Measurements from ENCODE around the gene BAG5. TPM values are rescaled to one million over a fixed set of nuclear protein-coding genes. Genes with fewer than 3 reads are reported as not detected.

BAG5 gene
- total RNA-seq, 2 donors from 2014 or later: 28.5 to 32.9 TPM

DNA sequence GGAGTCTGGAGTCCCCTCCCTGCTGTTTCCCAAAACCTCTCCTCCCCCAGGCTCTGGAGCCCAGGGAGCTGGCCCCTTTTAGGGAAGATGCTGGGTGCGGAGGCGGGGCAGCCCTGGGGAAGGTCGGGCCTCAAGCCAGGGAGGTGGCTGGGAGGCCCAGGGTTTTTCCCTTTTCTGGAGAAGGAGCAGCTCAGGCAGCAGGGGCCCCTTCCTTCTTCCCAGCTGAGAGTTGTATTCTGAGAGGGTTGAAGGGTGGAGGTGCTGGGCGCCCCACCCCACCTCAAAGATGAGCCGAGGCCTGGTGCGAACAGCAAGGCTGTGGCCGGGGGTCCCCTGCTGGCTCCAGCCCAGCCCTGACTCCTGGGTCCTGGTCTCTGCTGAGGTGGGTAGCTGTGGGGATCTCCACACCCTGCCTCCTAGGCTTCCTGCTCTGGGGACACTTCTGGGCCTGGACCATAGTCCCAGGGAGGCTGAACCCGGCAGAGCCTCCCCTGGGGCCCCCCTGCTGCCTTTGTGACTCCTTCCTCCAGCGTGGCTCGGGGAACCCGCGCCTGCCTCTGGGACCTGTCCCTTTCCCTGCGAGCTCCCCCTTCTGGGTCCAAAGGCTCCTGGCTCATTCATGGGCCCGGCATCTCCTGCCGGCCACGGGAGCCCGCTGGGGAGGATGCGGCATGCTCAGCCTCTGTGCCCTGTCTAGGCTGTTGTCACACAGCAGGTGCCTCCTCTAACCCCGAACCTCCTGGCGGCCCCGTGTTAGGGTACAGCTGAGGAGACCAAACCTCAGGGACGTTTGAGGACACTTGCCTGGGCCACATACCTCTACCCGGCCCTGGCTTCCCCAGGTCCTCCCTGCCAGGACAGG is 29.1 kb downstream of the BAG5 start:
- no peak overlapping the region for H3K27ac Mint-ChIP-seq
- H3K4me1 Mint-ChIP-seq: peaks cover 23% of the 10 kb centered on the region
- H3K36me3 Mint-ChIP-seq (ENCODE audit: low read depth): no peaks in the 10 kb centered on the region
- ATAC-seq (no peak), DNase-seq (no peak)
- no peaks in the 10 kb centered on the region for H3K9me3 ChIP-seq (ENCODE audit: control insufficient read depth, low read length, poor library complexity, severe bottlenecking)
- no peak overlapping the region for H3K4me3 Mint-ChIP-seq
- H3K27me3 Mint-ChIP-seq: no peaks in the 10 kb centered on the region

DNA sequence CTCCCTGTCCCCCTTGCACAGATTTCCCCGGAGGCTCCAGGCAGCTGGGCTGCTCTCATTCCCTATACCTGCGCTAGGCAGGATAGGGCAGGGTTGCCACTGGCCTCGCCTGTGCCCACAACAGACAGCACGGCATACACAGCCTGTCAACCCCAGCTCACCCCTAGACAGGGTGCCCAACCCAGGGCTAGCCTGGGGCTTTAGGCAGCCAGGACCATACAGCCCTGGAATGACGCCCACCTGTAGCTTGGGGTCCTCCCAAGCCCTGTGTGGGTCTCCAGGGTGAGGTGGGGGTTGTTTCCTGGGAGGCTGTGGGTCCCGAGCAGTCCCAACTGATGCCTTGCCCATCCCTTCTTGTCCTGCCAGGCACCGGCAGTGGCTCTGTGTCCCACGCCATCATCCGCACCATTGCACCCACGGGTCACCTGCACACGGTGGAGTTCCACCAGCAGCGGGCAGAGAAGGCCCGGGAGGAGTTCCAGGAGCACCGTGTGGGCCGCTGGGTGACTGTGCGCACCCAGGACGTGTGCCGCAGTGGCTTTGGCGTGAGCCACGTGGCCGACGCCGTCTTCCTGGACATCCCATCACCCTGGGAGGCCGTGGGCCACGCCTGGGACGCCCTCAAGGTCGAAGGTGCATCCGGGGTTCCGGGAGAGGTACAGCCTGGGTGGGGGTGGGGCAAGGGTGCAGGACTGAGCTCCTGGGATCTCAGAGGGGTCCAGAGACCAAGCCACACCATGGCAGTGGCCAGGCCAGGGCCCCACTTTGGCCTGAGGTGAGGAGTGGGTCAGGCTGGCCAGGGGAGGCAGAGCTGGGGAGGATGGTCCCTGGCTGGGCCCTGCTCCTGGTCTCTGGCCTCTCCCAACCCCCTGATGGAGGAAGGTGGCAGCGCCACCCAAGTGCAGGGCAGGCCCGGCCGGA is 30.0 kb downstream of the BAG5 start:
- peak overlapping the region; percentile 58 for H3K4me3 Mint-ChIP-seq
- no peak overlapping the region for H3K27ac Mint-ChIP-seq
- H3K36me3 Mint-ChIP-seq (ENCODE audit: low read depth): no peaks in the 10 kb centered on the region

DNA sequence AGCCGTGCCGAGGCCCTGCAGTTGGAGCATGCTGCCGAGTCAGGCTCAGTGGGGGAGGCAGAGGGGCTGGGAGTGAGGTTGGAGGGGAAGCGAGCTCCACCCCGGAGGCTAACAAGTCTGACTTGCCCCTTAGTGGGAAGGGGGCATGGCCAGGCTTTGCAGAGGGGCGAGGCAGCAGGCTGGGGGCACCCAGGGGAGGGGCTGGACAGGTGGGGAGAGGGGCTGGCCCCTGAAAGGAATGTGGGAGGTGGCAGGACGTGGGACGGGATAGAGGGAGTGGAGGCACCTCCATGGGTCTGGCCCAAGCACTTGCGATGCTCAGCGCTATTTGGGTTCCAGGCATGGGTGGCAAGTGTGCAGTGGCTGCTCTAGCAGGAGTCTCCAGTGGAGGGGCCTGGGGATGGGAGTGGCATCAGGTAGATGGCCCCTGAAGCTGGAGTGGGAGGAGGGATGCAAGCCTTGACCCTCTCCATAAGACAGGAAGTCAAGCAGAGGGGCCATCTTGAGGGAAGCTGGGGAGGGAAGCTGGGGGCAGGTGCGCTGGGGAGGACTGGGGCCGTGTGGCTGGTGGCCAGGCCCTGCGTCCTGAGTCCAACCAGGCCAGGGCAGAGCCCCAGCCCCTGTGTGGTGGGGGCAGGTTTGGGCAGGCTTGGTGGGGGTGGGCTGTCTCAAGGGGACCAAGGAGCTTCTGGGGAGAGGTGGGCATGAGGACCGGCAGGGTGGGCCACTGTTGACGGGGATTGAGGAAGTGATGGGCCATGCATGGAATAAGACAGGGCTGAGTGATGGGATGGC is 30.8 kb downstream of the BAG5 start:
- Mint-ChIP-seq H3K27me3 (no peaks in the 10 kb centered on the region), H3K4me1 (peaks cover 32% of the 10 kb centered on the region), H3K4me3 (peak overlapping the region; percentile 58), H3K36me3 (ENCODE audit: low read depth) (no peaks in the 10 kb centered on the region), H3K27ac (peak overlapping the region; percentile 71)
- H3K9me3 ChIP-seq (ENCODE audit: control insufficient read depth, low read length, poor library complexity, severe bottlenecking): no peaks in the 10 kb centered on the region
- ATAC-seq (no peak), DNase-seq (no peak)

More for the DNA sequence above, 30.0 kb downstream of the BAG5 start:
- DNase-seq: no peak
- H3K4me1 Mint-ChIP-seq: peaks cover 27% of the 10 kb centered on the region
- no peak for ATAC-seq
- no peaks in the 10 kb centered on the region for H3K27me3 Mint-ChIP-seq
- no peaks in the 10 kb centered on the region for H3K9me3 ChIP-seq (ENCODE audit: control insufficient read depth, low read length, poor library complexity, severe bottlenecking)

DNA sequence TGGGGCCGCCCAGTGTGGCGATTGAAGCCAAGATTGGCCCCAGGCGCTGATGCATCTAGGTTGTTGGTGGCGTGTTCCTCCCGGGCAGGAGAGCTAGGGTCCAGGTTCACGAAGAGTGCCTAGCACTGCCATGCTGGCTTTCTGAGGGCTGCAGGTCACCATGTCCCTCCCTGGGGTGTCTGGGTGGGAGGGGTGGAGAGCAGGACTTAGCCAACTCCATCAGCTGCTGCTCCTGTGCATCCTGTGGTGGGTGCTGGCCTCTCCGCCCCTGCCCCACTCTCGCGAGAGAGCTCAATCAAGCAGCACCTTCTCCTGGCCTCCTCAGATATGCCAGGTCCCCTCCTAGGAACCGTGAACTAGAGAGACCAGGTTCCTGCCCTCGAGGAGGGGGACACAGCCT is 31.6 kb downstream of the BAG5 start:
- DNase-seq (no peak), ATAC-seq (no peak)
- Mint-ChIP-seq H3K27ac (peak overlapping the region; percentile 88), H3K27me3 (no peaks in the 10 kb centered on the region), H3K4me1 (peaks cover 34% of the 10 kb centered on the region), H3K4me3 (peak overlapping the region; percentile 28), H3K36me3 (ENCODE audit: low read depth) (no peaks in the 10 kb centered on the region)
- H3K9me3 ChIP-seq (ENCODE audit: control insufficient read depth, low read length, poor library complexity, severe bottlenecking): no peaks in the 10 kb centered on the region

DNA sequence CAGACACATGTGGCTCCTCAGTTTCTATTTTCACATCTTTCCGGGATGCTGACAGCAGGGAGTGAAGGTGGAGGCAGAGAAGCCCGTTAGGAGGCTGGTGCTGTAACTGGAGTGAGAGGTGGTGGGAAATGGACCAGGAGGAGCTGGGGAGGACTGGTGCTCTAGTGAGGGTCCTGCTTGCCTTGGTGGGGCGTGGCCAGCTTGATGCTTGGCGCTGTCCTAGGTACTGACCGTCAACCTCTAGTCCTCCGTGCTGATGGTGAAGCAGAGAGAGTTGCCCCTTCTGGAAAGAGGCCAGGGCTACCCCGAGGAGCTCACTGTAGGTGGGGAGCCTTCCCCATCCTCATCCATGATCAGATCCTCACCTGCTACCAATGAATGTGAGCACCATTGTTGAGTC is 32.1 kb downstream of the BAG5 start:
- Mint-ChIP-seq H3K36me3 (ENCODE audit: low read depth) (no peaks in the 10 kb centered on the region), H3K27ac (peak overlapping the region; percentile 88), H3K4me1 (peaks cover 35% of the 10 kb centered on the region), H3K4me3 (peak overlapping the region; percentile 95), H3K27me3 (no peaks in the 10 kb centered on the region)
- ATAC-seq (no peak), DNase-seq (no peak)
- H3K9me3 ChIP-seq (ENCODE audit: control insufficient read depth, low read length, poor library complexity, severe bottlenecking): no peaks in the 10 kb centered on the region

DNA sequence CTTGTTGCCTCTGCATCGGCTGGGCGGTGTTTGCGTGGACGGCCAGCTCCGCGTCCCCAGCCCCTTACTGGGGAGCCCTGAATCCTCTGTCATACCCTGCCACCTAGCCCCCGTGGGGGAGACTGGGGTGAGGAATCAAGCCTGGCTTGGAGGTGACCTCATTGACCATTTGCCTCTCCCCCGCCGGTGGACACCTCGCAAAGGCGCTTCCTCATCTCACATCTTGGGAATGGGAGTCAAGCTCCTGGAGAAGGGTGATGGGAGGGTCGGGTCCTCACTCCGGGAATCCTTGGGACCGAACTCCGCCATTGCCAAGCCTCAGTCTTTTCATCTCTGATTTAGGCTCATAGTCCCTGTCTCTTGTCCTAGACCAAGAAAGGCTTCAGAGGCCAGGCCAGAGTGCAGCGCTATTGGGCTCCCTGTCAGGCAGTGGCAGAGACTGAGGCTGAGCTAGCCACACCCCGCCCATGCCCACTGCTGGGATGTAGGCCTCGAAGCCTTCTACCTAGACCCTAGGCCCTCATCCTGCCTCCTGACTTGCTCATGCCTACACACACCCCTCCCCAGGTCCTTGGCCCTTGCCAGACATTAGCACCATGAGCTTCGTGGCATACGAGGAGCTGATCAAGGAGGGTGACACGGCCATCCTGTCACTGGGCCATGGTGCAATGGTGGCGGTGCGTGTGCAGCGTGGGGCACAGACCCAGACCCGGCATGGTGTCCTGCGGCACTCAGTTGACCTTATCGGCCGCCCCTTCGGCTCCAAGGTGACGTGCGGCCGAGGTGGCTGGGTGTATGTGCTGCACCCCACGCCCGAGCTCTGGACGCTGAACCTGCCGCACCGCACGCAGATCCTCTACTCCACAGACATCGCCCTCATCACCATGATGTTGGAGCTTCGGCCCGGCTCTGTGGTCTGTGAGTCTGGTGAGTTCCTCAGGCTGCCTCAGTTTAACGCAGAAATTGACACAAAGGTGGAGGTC is 32.8 kb downstream of the BAG5 start:
- Mint-ChIP-seq H3K27me3 (no peaks in the 10 kb centered on the region), H3K27ac (peak overlapping the region; percentile 88), H3K36me3 (ENCODE audit: low read depth) (no peaks in the 10 kb centered on the region), H3K4me1 (peaks cover 35% of the 10 kb centered on the region), H3K4me3 (peak overlapping the region; percentile 95)
- DNase-seq (no peak), ATAC-seq (no peak)
- no peaks in the 10 kb centered on the region for H3K9me3 ChIP-seq (ENCODE audit: control insufficient read depth, low read length, poor library complexity, severe bottlenecking)

DNA sequence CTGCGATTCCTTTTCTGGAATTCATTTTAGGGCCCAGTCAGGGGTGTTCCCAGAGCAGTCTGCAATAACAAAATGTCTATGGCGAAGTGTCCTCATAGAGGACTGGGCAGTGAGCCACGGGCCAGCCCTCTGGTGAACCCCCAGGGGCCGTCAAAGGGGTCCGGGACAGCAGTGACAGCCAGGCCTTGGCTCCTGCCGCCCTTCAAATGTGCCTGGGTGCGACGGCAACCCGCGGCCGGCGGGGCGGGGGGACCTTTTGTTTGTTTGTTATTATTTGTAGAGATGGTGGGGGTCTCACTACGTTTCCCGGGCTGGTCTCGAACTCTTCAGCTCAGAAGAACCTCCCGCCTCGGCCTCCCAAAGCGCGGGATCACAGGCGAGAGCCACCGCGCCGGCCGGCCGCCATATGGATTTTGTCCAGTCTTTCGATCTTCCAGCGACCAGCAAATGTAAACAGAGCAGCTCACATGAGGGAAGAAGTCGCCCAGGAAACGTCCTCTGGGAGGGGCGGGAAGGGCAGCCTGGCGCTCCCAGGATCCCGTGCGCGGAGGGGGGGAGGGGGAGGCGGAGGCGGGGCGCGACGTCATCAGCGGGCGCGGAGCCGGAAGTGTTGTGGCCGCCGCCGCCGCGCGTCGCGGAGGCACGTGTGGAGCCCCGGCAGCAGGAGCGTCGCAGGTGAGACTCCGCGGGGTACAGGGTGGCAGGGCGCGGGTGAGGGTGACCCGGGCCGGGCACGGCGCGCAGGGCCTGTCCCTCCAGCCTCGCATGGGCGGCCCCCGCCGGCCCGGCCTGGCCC is 33.7 kb downstream of the BAG5 start, which contains the start of gene TRMT61A:
Gene TRMT61A (plus strand): TSS at position 610 of the 796 bp plus-strand sequence. CDS start 783 bp downstream, outside the sequence.
- peak within 1 kb of the TSS; percentile 88 for H3K27ac Mint-ChIP-seq
- ATAC-seq: peak; percentile 90
- H3K4me3 Mint-ChIP-seq: peak within 1 kb of the TSS; percentile 95
- H3K27me3 Mint-ChIP-seq: no peaks in the 10 kb centered on the region
- peaks cover 35% of the 10 kb centered on the region for H3K4me1 Mint-ChIP-seq
- no peaks in the 10 kb centered on the region for H3K9me3 ChIP-seq (ENCODE audit: control insufficient read depth, low read length, poor library complexity, severe bottlenecking)
- no peaks in the 10 kb centered on the region for H3K36me3 Mint-ChIP-seq (ENCODE audit: low read depth)
- DNase-seq: peak; percentile 62 to 77 (median 75)

DNA sequence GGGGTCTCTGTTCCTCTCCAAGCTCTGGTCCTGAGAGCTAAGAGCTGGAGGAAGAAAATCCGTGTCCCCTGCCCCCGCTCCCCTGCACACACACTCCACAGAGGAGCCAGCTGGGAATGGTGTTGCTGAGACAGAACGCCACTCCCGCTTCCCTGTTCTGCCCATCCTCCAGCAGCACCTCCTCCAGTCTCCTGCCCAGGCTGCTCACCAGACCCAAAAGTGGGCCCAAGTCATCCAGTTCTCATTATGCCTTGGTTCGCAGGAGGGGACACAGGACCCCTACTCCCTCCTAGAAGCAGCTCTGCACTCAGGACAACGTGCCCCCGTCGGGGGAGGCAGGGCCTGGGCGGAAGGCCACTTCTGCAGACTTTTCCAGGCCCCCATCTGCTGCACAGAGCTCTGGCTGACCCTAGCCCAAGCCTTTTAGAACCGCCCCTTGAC is 34.3 kb downstream of the BAG5 start:
- no peak for DNase-seq
- Mint-ChIP-seq H3K4me3 (peak overlapping the region; percentile 95), H3K4me1 (peaks cover 35% of the 10 kb centered on the region), H3K27me3 (no peaks in the 10 kb centered on the region), H3K27ac (peak overlapping the region; percentile 88), H3K36me3 (ENCODE audit: low read depth) (no peaks in the 10 kb centered on the region)
- ATAC-seq: no peak
- no peaks in the 10 kb centered on the region for H3K9me3 ChIP-seq (ENCODE audit: control insufficient read depth, low read length, poor library complexity, severe bottlenecking)

DNA sequence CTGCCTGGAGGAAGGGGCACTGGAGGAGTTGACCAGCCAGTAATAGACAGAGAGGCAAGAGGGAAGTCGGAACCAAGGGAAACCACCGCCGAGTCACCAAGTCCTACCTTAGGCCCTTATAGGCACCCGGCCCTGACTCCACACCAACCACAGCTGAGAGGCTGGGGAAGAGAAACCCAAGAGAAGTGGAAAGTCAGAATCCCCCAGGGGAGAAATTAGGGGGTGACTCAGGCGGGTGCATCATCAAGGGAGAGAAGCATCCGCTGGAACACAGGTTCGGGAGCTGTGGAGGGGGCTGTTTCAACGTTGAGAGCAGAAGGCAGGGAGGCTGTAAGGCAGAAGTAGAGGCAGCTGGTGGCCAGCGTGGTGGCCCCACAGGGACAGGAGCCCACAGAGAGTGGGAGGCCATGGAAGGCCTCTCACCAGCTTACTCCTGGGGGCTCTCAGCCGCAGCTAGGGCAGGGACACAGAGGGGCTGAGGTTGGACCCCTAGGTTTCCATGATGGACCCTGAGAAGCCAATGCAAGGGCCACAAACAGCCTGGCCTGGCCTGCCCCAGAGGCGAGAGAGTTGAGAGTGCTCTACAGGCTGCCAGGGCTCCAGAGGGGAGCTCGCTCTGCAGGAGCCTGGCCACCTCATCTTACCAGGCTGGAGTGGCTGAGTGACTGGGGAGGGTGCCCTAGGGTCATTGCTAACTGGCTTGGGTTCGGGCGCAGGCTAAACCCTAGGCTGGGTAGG is 34.9 kb downstream of the BAG5 start:
- H3K4me3 Mint-ChIP-seq: peak overlapping the region; percentile 95
- H3K4me1 Mint-ChIP-seq: peaks cover 35% of the 10 kb centered on the region
- H3K9me3 ChIP-seq (ENCODE audit: control insufficient read depth, low read length, poor library complexity, severe bottlenecking): no peaks in the 10 kb centered on the region
- no peaks in the 10 kb centered on the region for H3K27me3 Mint-ChIP-seq
- peak; percentile 26 for ATAC-seq
- no peak for DNase-seq
- H3K36me3 Mint-ChIP-seq (ENCODE audit: low read depth): no peaks in the 10 kb centered on the region
- H3K27ac Mint-ChIP-seq: peak overlapping the region; percentile 88

DNA sequence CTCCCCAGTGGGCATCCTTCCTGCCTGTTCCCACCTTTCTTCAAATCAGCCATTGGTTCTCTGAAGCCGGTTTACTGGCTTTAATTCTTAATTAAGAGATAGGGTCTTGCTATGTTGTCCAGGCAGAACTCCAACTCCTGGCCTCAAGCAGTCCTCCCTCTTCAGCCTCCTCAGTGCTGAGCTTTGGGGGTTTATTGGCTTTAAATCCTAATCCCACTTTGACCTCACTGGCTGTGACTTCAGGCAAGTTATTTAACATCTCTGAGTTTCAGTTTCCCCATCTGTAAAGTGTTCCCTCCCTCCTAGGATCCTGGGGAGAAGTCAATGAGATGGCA is 35.6 kb downstream of the BAG5 start:
- Mint-ChIP-seq H3K27me3 (no peaks in the 10 kb centered on the region), H3K4me1 (peaks cover 35% of the 10 kb centered on the region), H3K36me3 (ENCODE audit: low read depth) (no peaks in the 10 kb centered on the region), H3K4me3 (peak overlapping the region; percentile 76), H3K27ac (peak overlapping the region; percentile 88)
- DNase-seq (no peak), ATAC-seq (no peak)
- no peaks in the 10 kb centered on the region for H3K9me3 ChIP-seq (ENCODE audit: control insufficient read depth, low read length, poor library complexity, severe bottlenecking)

All from T-helper 17 cell (primary cell).